Activated CD8-positive, alpha-beta T cell treated with anti-CD3 and anti-CD28 coated beads, Interleukin-2, amount 10 ng/mL, durations not matched to agents 7 days and 5 days (primary cell): ENCODE measurements around the gene KCNJ13. TPM values are rescaled to one million over a fixed set of nuclear protein-coding genes. Genes with fewer than 3 reads are reported as not detected.
A peak's percentile ranks its signal among the peaks of the same experiment; 100 is the strongest.
"Not testable (repeated sequence)": the region's sequence is repeated elsewhere in the genome, so short reads cannot be mapped to it uniquely, and the experiment has no call there.

Experiments used
- ATAC-seq: fragments of 150-1000 bp; cut with Tn5 transposase; one replicate; pipeline ENCODE4 v1.10.0; 2021; ENCODE audit warnings: moderate library complexity
- CTCF ChIA-PET: fragments of 350-600 bp; sonication (Branson Sonifier 250); formaldehyde crosslinking; loops from one replicate; lab custom pipeline; 2021; ENCODE audit warnings: antibody characterized with exemption; lab: Charles Lee
- POLR2A ChIA-PET: fragments of 350-600 bp; sonication (Branson Sonifier 250); formaldehyde crosslinking; loops from one replicate; lab custom pipeline; 2021; ENCODE audit warnings: antibody characterized with exemption; lab: Charles Lee
- DNase-seq: peaks from one replicate; pipeline ENCODE4 v3.0.0-alpha.2; 2020
- H3K27ac Mint-ChIP-seq: one replicate; pipeline ENCODE4 v1.8.0; 2021; ENCODE audit warnings: mild to moderate bottlenecking, mixed read lengths
- H3K27me3 Mint-ChIP-seq: one replicate; pipeline ENCODE4 v1.8.0; 2021; ENCODE audit warnings: low read depth, mixed read lengths
- H3K36me3 Mint-ChIP-seq: one replicate; pipeline ENCODE4 v1.8.0; 2021; ENCODE audit warnings: low read depth, mixed read lengths
- H3K4me1 Mint-ChIP-seq: one replicate; pipeline ENCODE4 v1.8.0; 2021; ENCODE audit warnings: low read depth, mixed read lengths
- H3K4me3 Mint-ChIP-seq: one replicate; pipeline ENCODE4 v1.8.0; 2021; ENCODE audit warnings: mild to moderate bottlenecking, mixed read lengths
- H3K9me3 Mint-ChIP-seq: one replicate; pipeline ENCODE4 v1.8.0; 2022; ENCODE audit warnings: mixed read lengths; ENCODE audit not compliant: insufficient read depth
- total RNA-seq, 2 experiments: library from RNA; stranded (reverse); gene quantifications; one replicate each; pipeline ENCODE4 v1.2.3, GENCODE V29; 2021

Gene KCNJ13
- total RNA-seq, 2 experiments from 2014 or later = not detected

GRCh38 chr2:232721882-232722281, 54.5 kb downstream of the KCNJ13 start:
- H3K36me3 Mint-ChIP-seq = peaks cover 57% of the 10 kb centered on the region
- H3K27me3 Mint-ChIP-seq = no peaks in the 10 kb centered on the region
- H3K4me3 Mint-ChIP-seq = peak overlapping the region; percentile 29
- DNase-seq (peak; percentile 27), ATAC-seq (peak; percentile 76)
- ChIA-PET CTCF (no interaction called here), POLR2A (no interaction called here)
- peaks cover 49% of the 10 kb centered on the region for H3K4me1 Mint-ChIP-seq
- peaks cover 5% of the 10 kb centered on the region for H3K9me3 Mint-ChIP-seq
- H3K27ac Mint-ChIP-seq = peak overlapping the region; percentile 72

- H3K4me1 Mint-ChIP-seq = peaks cover 46% of the 10 kb centered on the region
- peaks cover 5% of the 10 kb centered on the region for H3K9me3 Mint-ChIP-seq
- no peak for DNase-seq
- ChIA-PET CTCF (no interaction called here), POLR2A (no interaction called here)
- H3K4me3 Mint-ChIP-seq = peak overlapping the region; percentile 29
- peak; percentile 56 for ATAC-seq
- H3K36me3 Mint-ChIP-seq = peaks cover 61% of the 10 kb centered on the region
- H3K27me3 Mint-ChIP-seq = no peaks in the 10 kb centered on the region
- peak overlapping the region; percentile 72 for H3K27ac Mint-ChIP-seq
These were observed 55.1 kb downstream of the KCNJ13 start for GRCh38 chr2:232721261-232721660.

DNA sequence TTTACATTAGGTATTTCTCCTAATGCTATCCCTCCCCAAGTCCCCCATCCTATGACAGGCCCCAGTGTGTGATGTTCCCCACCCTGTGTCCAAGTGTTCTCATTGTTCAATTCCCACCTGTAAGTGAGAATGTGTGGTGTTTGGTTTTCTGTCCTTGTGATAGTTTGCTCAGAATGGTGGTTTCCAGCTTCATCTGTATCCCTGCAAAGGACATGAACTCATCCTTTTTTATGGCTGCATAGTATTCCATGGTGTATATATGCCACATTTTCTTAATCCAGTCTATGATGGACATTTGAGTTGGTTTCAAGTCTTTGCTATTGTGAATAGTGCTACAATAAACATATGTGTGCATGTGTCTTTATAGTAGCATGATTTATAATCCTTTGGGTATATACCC, 56.3 kb downstream of the KCNJ13 start:
- H3K4me3 Mint-ChIP-seq, DNase-seq, CTCF ChIA-PET, H3K27ac Mint-ChIP-seq, POLR2A ChIA-PET, H3K27me3 Mint-ChIP-seq, H3K9me3 Mint-ChIP-seq, ATAC-seq: not testable (repeated sequence)
- Mint-ChIP-seq H3K36me3 (peaks cover 62% of the 10 kb centered on the region), H3K4me1 (peaks cover 49% of the 10 kb centered on the region)

Other genes starting within 250 kb of the KCNJ13 start
- gene CHRNG, start 236.9 kb downstream of the KCNJ13 start, total RNA-seq = not detected
- gene TIGD1, start 226.0 kb downstream of the KCNJ13 start, total RNA-seq = 1 to 10 TPM; 7.5 to 7.7 TPM
- gene EIF4E2, start 225.9 kb downstream of the KCNJ13 start, total RNA-seq = 10 to 100 TPM; 68.5 to 76.7 TPM
- 1 to 10 TPM; 6.0 to 6.6 TPM for gene EFHD1, start 143.0 kb downstream of the KCNJ13 start, total RNA-seq
- 10 to 100 TPM; 59.3 to 61.7 TPM for gene GIGYF2, start 79.2 kb downstream of the KCNJ13 start, total RNA-seq
- gene SNORC, start 93.7 kb upstream of the KCNJ13 start, total RNA-seq = 1 to 10 TPM in 1 of 2 experiments, under 1 TPM in 1; 0.99 to 2.2 TPM
- gene NGEF, start 236.7 kb upstream of the KCNJ13 start, total RNA-seq = not detected